ENCODE data around the gene FMO2. TPM values are rescaled to one million over a fixed set of nuclear protein-coding genes. Genes with fewer than 3 reads are reported as not detected.

FMO2 gene
- total RNA-seq, 4 donors from 2014 or later = 1.4 to 7.2 (median 4.1) TPM

GRCh38 chr1:171204296-171204695 lies 19.2 kb downstream of the FMO2 start:
- H3K4me3 ChIP-seq = no peak overlapping the region
- TF ChIP-seq POLR2A (IDR thresholded peaks at IDR 0.05) = no peak
- TF ChIP-seq, protein P1, sequence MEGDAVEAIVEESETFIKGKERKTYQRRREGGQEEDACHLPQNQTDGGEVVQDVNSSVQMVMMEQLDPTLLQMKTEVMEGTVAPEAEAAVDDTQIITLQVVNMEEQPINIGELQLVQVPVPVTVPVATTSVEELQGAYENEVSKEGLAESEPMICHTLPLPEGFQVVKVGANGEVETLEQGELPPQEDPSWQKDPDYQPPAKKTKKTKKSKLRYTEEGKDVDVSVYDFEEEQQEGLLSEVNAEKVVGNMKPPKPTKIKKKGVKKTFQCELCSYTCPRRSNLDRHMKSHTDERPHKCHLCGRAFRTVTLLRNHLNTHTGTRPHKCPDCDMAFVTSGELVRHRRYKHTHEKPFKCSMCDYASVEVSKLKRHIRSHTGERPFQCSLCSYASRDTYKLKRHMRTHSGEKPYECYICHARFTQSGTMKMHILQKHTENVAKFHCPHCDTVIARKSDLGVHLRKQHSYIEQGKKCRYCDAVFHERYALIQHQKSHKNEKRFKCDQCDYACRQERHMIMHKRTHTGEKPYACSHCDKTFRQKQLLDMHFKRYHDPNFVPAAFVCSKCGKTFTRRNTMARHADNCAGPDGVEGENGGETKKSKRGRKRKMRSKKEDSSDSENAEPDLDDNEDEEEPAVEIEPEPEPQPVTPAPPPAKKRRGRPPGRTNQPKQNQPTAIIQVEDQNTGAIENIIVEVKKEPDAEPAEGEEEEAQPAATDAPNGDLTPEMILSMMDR (IDR thresholded peaks at IDR 0.05) = no peak
- H3K36me3 ChIP-seq = no peaks in the 10 kb centered on the region
- no peak overlapping the region for H3K27ac ChIP-seq
- no peaks in the 10 kb centered on the region for H3K4me1 ChIP-seq
- H3K9me3 ChIP-seq = no peaks in the 10 kb centered on the region
- DNase-seq = no peak
- H3K27me3 ChIP-seq = no peaks in the 10 kb centered on the region

GRCh38 chr1:171206204-171206977 lies 21.3 kb downstream of the FMO2 start:
- H3K9me3 ChIP-seq = no peaks in the 10 kb centered on the region
- no peaks in the 10 kb centered on the region for H3K4me1 ChIP-seq
- no peaks in the 10 kb centered on the region for H3K27me3 ChIP-seq
- H3K27ac ChIP-seq = no peak overlapping the region
- TF ChIP-seq, protein P1 (IDR thresholded peaks at IDR 0.05) = no peak
- no peak for TF ChIP-seq POLR2A (IDR thresholded peaks at IDR 0.05)
- no peaks in the 10 kb centered on the region for H3K36me3 ChIP-seq
- DNase-seq = no peak
- H3K4me3 ChIP-seq = no peak overlapping the region

- TF ChIP-seq, protein P1 (IDR thresholded peaks at IDR 0.05) = no peak
- TF ChIP-seq POLR2A (IDR thresholded peaks at IDR 0.05) = no peak
- no peak for DNase-seq
Observed at GRCh38 chr1:171206978-171207355, 21.9 kb downstream of the FMO2 start.

DNA sequence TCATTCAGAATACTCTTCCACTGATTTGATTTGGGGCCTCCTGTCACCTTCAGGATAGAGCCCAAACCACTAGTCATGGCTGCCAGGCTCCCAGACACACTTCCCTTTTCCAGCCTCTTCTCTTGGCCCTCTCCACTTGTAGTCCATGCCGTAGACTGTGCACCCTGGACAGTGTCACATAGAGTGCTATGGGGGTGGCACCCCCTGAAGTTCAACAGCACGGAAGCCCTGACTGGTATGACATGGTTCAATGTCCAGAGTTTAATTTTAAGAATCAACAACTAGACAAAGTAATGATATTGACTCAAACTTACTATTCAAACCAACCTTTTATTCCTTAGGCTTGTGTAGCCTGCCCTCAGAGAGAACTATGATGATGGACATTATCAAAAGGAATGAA lies 22.3 kb downstream of the FMO2 start:
- H3K27me3 ChIP-seq = no peaks in the 10 kb centered on the region
- no peak for DNase-seq
- H3K9me3 ChIP-seq = no peaks in the 10 kb centered on the region
- no peaks in the 10 kb centered on the region for H3K4me1 ChIP-seq
- H3K27ac ChIP-seq = no peak overlapping the region
- TF ChIP-seq POLR2A (IDR thresholded peaks at IDR 0.05) = no peak
- TF ChIP-seq, protein P1 (IDR thresholded peaks at IDR 0.05) = no peak
- H3K4me3 ChIP-seq = no peak overlapping the region
- H3K36me3 ChIP-seq = no peaks in the 10 kb centered on the region

More at GRCh38 chr1:171206978-171207355, 21.9 kb downstream of the FMO2 start:
- Histone ChIP-seq H3K36me3 (no peaks in the 10 kb centered on the region), H3K27ac (no peak overlapping the region), H3K27me3 (no peaks in the 10 kb centered on the region), H3K4me1 (no peaks in the 10 kb centered on the region), H3K4me3 (no peak overlapping the region), H3K9me3 (no peaks in the 10 kb centered on the region)

DNA sequence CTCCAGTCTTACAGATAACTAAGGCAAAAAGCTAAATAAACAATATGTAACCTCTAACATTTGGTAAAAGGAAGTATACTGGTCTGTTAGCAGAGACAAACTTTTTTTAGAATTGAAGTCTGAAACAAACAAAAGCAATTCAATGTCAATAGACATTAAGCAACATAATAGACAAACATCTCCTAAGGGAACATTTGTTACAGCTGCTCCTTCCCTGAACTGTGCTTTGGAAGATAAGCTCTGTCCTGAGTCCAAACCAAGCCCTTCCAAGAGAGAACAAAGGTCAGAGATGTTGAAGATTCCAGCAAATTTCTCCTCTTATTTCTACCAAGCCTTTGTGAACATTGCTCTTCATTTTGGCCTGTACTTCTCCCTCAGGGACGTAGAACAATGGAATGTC lies 25.3 kb downstream of the FMO2 start:
- DNase-seq = no peak
- Histone ChIP-seq H3K9me3 (no peaks in the 10 kb centered on the region), H3K36me3 (no peaks in the 10 kb centered on the region), H3K4me3 (no peak overlapping the region), H3K4me1 (no peaks in the 10 kb centered on the region), H3K27ac (peak overlapping the region in 2 of 4 donors; percentile 36 to 40), H3K27me3 (no peaks in the 10 kb centered on the region)
- no peak for TF ChIP-seq POLR2A (IDR thresholded peaks at IDR 0.05)
- TF ChIP-seq, protein P1 (IDR thresholded peaks at IDR 0.05) = no peak
